ENCODE results near the gene FN1.

FN1 gene

GRCh38 chr2:215391531-215391930 lies 44.3 kb downstream of the FN1 start:
- Histone ChIP-seq H3K9me2 (replicated peaks; ENCODE audit: low read depth, low read length) (no peaks in the 10 kb centered on the region), H4K20me1 (ENCODE audit: insufficient read depth, low read length, poor library complexity, severe bottlenecking) (no peaks in the 10 kb centered on the region), H3K79me2 (ENCODE audit: insufficient read depth, low read length) (no peaks in the 10 kb centered on the region), H3K4me1 (ENCODE audit: insufficient read depth, low read length, poor library complexity, severe bottlenecking) (no peaks in the 10 kb centered on the region), H3K9me3 (ENCODE audit: insufficient read depth, low read depth, low read length) (no peaks in the 10 kb centered on the region), H3K27me3 (ENCODE audit: insufficient read depth, low read length, poor library complexity, severe bottlenecking) (no peaks in the 10 kb centered on the region), H2AFZ (ENCODE audit: low read length) (no peak overlapping the region), H3F3A (ENCODE audit: low read depth) (no peaks in the 10 kb centered on the region), H3K4me3 (ENCODE audit: low read length, poor library complexity, severe bottlenecking) (no peak overlapping the region), H3K4me2 (ENCODE audit: low read depth, low read length, poor library complexity, severe bottlenecking) (no peak overlapping the region), H3K36me3 (ENCODE audit: insufficient read depth, low read length) (no peaks in the 10 kb centered on the region), H3K9ac (ENCODE audit: low read depth, low read length, poor library complexity, severe bottlenecking) (no peak overlapping the region)
- no peak for TF ChIP-seq CTCF (conservative IDR thresholded peaks at IDR 0.05; ENCODE audit: low read length)
- no peak for TF ChIP-seq EZH2phosphoT487 (IDR thresholded peaks at IDR 0.05; ENCODE audit: borderline replicate concordance)

GRCh38 chr2:215390550-215390913 lies 45.3 kb downstream of the FN1 start:
- Histone ChIP-seq H2AFZ (ENCODE audit: low read length) (no peak overlapping the region), H3K9me3 (ENCODE audit: insufficient read depth, low read depth, low read length) (no peaks in the 10 kb centered on the region), H3K4me3 (ENCODE audit: low read length, poor library complexity, severe bottlenecking) (no peak overlapping the region), H3K36me3 (ENCODE audit: insufficient read depth, low read length) (no peaks in the 10 kb centered on the region), H3F3A (ENCODE audit: low read depth) (no peaks in the 10 kb centered on the region), H3K9me2 (replicated peaks; ENCODE audit: low read depth, low read length) (no peaks in the 10 kb centered on the region), H3K9ac (ENCODE audit: low read depth, low read length, poor library complexity, severe bottlenecking) (no peak overlapping the region), H3K79me2 (ENCODE audit: insufficient read depth, low read length) (no peaks in the 10 kb centered on the region), H3K4me2 (ENCODE audit: low read depth, low read length, poor library complexity, severe bottlenecking) (no peak overlapping the region), H3K27me3 (ENCODE audit: insufficient read depth, low read length, poor library complexity, severe bottlenecking) (no peaks in the 10 kb centered on the region), H3K4me1 (ENCODE audit: insufficient read depth, low read length, poor library complexity, severe bottlenecking) (no peaks in the 10 kb centered on the region), H4K20me1 (ENCODE audit: insufficient read depth, low read length, poor library complexity, severe bottlenecking) (no peaks in the 10 kb centered on the region)
- TF ChIP-seq CTCF (conservative IDR thresholded peaks at IDR 0.05; ENCODE audit: low read length) (no peak), EZH2phosphoT487 (IDR thresholded peaks at IDR 0.05; ENCODE audit: borderline replicate concordance) (no peak)

GRCh38 chr2:215388002-215388728 lies 47.7 kb downstream of the FN1 start:
- H3K36me3 ChIP-seq (ENCODE audit: insufficient read depth, low read length), result no peaks in the 10 kb centered on the region
- no peaks in the 10 kb centered on the region for H3K79me2 ChIP-seq (ENCODE audit: insufficient read depth, low read length)
- H3K4me2 ChIP-seq (ENCODE audit: low read depth, low read length, poor library complexity, severe bottlenecking), result no peak overlapping the region
- H3K4me1 ChIP-seq (ENCODE audit: insufficient read depth, low read length, poor library complexity, severe bottlenecking), result no peaks in the 10 kb centered on the region
- no peaks in the 10 kb centered on the region for H3F3A ChIP-seq (ENCODE audit: low read depth)
- TF ChIP-seq EZH2phosphoT487 (IDR thresholded peaks at IDR 0.05; ENCODE audit: borderline replicate concordance) (no peak), CTCF (conservative IDR thresholded peaks at IDR 0.05; ENCODE audit: low read length) (no peak)
- H2AFZ ChIP-seq (ENCODE audit: low read length), result no peak overlapping the region
- H3K9me3 ChIP-seq (ENCODE audit: insufficient read depth, low read depth, low read length), result no peaks in the 10 kb centered on the region
- no peak overlapping the region for H3K4me3 ChIP-seq (ENCODE audit: low read length, poor library complexity, severe bottlenecking)
- no peaks in the 10 kb centered on the region for H3K9me2 ChIP-seq (replicated peaks; ENCODE audit: low read depth, low read length)
- H3K9ac ChIP-seq (ENCODE audit: low read depth, low read length, poor library complexity, severe bottlenecking), result no peak overlapping the region
- no peaks in the 10 kb centered on the region for H3K27me3 ChIP-seq (ENCODE audit: insufficient read depth, low read length, poor library complexity, severe bottlenecking)
- no peaks in the 10 kb centered on the region for H4K20me1 ChIP-seq (ENCODE audit: insufficient read depth, low read length, poor library complexity, severe bottlenecking)
